Measurements from ENCODE around the gene OR10AD1.
"Not testable (repeated sequence)": the region's sequence is repeated elsewhere in the genome, so short reads cannot be mapped to it uniquely, and the experiment has no call there.

OR10AD1 gene

DNA sequence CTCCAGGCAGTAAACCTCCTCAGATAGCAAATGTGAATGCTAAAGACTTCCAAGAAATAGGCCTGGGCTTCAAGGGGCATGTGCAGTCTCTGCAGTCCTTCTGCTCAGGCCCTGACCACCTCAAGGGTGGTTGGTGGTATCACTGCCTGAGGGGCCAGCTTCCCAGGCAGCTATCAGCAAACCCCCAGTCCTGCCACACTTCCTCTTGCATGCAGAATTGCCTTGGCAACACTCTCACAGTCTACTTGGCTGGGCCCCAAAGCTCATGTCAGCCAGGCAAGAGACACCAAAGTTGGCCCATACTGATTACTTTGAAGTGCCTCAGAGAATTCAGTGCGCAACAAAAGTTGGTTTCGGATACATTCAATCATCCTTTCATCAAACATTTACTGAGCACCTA is 42.3 kb downstream of the OR10AD1 start:
- peaks cover 0 to 2% of the 10 kb centered on the region in 2 donors for H3K27me3 ChIP-seq (ENCODE audit: control insufficient read depth in 1 of 2, insufficient read depth in 2 of 2, low read length in 2 of 2)
- H3K36me3 ChIP-seq (ENCODE audit: control insufficient read depth in 2 of 2, insufficient read depth in 2 of 2, low read length in 2 of 2): no peaks in the 10 kb centered on the region
- H3K9ac ChIP-seq (ENCODE audit: low read length in 2 of 2): no peak overlapping the region
- H3K9me3 ChIP-seq (ENCODE audit: control insufficient read depth in 2 of 2, low read length in 2 of 2): no peaks in the 10 kb centered on the region
- peaks cover 9% of the 10 kb centered on the region for H3K4me1 ChIP-seq (ENCODE audit: control insufficient read depth, insufficient read depth, low read length)
- H3K27ac ChIP-seq (ENCODE audit: low read length): no peak overlapping the region
- no peak overlapping the region for H3K4me3 ChIP-seq (ENCODE audit: low read length in 2 of 2)

DNA sequence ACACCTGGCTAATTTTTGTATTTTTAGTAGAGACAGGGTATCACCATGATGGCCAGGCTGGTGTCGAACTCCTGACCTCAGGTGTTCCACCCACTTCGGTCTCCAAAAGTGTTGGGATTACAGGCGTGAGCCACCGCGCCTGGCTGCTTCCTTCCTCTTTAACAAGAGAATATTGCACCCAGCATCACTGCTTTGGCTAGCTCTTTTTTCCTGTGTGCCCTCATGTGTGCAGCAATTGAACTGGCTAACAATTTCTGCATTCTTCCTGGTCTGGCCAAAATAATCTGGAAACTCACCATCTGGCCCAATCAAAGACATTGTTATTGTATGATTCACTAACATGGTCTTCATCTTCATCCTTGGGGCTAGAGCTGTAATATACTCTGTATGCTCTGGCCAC is 43.0 kb downstream of the OR10AD1 start:
- H3K27ac ChIP-seq (ENCODE audit: low read length): no peak overlapping the region
- no peak overlapping the region for H3K4me3 ChIP-seq (ENCODE audit: low read length in 2 of 2)
- no peaks in the 10 kb centered on the region for H3K36me3 ChIP-seq (ENCODE audit: control insufficient read depth in 2 of 2, insufficient read depth in 2 of 2, low read length in 2 of 2)
- H3K27me3 ChIP-seq (ENCODE audit: control insufficient read depth in 1 of 2, insufficient read depth in 2 of 2, low read length in 2 of 2): no peaks in the 10 kb centered on the region
- no peaks in the 10 kb centered on the region for H3K9me3 ChIP-seq (ENCODE audit: control insufficient read depth in 2 of 2, low read length in 2 of 2)
- H3K4me1 ChIP-seq (ENCODE audit: control insufficient read depth, insufficient read depth, low read length): peaks cover 9% of the 10 kb centered on the region
- no peak overlapping the region for H3K9ac ChIP-seq (ENCODE audit: low read length in 2 of 2)

DNA sequence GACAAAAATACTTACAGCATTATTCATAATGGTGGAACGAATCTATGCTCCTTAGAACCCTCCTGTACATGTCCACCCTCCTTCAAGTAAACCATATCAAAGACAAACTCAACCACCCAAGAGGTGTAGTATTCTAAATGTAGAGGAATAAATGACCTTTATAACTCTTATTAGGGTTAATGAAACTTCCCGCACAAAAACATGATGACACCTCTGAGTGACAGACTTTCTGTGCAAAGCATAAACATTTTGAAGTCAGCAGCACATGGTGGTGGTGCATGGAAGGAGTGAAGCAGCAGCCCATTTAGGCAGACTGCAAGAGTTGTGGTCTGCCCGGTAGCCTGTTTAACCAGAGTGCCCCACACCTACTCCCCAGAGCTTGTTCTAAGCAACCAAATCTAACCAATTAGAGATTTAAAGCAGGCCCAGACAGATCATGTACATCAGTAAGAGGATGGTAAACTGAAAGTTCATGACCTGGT is 45.2 kb downstream of the OR10AD1 start:
- peak overlapping the region; percentile 25 to 81 for H3K9ac ChIP-seq (ENCODE audit: low read length in 2 of 2)
- H3K4me3 ChIP-seq (ENCODE audit: low read length in 2 of 2): peak overlapping the region; percentile 89 to 99
- H3K27ac ChIP-seq (ENCODE audit: low read length): peak overlapping the region; percentile 56
- peaks cover 4 to 6% of the 10 kb centered on the region in 2 donors for H3K36me3 ChIP-seq (ENCODE audit: control insufficient read depth in 2 of 2, insufficient read depth in 2 of 2, low read length in 2 of 2)
- H3K9me3 ChIP-seq (ENCODE audit: control insufficient read depth in 2 of 2, low read length in 2 of 2): no peaks in the 10 kb centered on the region
- peaks cover 9% of the 10 kb centered on the region for H3K4me1 ChIP-seq (ENCODE audit: control insufficient read depth, insufficient read depth, low read length)
- H3K27me3 ChIP-seq (ENCODE audit: control insufficient read depth in 1 of 2, insufficient read depth in 2 of 2, low read length in 2 of 2): no peaks in the 10 kb centered on the region

DNA sequence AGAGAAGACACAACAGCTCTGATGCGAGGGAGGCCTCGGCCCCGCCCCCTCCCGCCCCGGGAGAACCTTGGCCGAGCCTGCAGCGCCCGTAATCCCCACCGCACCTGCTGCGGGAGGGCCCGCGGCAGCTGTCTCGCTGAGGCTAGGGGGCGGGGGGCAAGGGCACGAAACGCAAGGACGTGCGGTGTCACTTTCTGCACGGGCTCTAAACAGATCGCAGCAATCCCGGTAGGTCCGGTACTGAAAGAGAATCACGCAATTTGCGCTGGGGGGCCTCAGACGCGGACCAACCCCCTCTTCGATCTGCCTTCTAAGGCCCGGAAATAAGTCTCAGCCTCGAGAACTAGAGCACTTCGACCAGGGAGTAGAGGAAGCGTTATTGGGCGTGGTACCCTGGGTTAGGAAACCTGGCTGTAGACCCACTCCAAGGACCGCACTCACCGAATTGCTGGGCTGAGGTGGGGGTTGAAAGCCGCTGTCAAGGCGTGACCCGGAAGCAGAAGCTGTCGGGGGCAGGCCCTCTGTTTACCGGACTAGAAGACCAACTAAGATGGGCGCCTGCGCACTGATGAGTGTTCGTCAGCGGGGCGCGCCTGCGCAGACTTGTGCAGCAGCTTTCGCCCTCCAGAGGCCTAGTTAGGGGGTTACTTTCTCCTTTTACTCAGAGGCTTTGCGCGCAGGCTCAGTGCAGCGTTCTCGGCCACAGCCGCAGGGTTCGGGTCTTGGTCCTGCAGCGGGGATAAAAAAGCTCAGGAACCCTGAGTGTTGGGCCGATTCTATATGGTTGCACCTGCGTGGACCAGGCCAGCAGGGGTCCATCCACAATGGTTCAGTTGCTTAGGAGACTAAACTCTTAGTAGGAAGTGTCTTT is 45.8 kb downstream of the OR10AD1 start, which contains the start of gene ASB8:
ASB8 (minus strand) TSS at position 498 of the 871 bp plus-strand sequence. CDS start 4,019 bp downstream, outside the sequence.
- peak within 1 kb of the TSS; percentile 89 to 99 for H3K4me3 ChIP-seq (ENCODE audit: low read length in 2 of 2)
- H3K4me1 ChIP-seq (ENCODE audit: control insufficient read depth, insufficient read depth, low read length): peaks cover 9% of the 10 kb centered on the region

DNA sequence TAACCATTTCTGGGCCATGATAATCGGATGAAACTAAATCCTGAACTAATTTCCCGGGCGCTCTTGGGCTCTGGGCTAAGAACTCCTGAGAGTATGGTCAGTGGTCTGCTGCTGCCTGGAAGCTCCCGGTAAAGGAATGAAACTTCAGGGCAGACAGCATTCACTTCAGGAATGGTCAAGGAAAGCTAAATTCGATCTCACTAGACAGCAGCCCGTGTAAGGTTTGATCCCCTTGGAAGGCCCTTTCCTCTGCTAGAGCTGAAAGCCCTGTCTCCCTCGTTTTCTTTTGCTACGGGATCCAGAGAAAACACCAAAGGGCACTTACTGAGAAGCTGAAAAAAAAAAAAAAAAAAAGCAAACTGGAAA is 46.5 kb downstream of the OR10AD1 start:
- H3K4me1 ChIP-seq (ENCODE audit: control insufficient read depth, insufficient read depth, low read length): peaks cover 9% of the 10 kb centered on the region

More for the DNA sequence above, 45.8 kb downstream of the OR10AD1 start, which contains the start of gene ASB8:
- Histone ChIP-seq H3K36me3 (ENCODE audit: control insufficient read depth in 2 of 2, insufficient read depth in 2 of 2, low read length in 2 of 2) (peaks cover 5 to 10% of the 10 kb centered on the region in 2 donors), H3K9ac (ENCODE audit: low read length in 2 of 2) (peak within 1 kb of the TSS; percentile 79 to 95), H3K9me3 (ENCODE audit: control insufficient read depth in 2 of 2, low read length in 2 of 2) (no peaks in the 10 kb centered on the region), H3K27ac (ENCODE audit: low read length) (peak within 1 kb of the TSS; percentile 56), H3K27me3 (ENCODE audit: control insufficient read depth in 1 of 2, insufficient read depth in 2 of 2, low read length in 2 of 2) (no peaks in the 10 kb centered on the region)

DNA sequence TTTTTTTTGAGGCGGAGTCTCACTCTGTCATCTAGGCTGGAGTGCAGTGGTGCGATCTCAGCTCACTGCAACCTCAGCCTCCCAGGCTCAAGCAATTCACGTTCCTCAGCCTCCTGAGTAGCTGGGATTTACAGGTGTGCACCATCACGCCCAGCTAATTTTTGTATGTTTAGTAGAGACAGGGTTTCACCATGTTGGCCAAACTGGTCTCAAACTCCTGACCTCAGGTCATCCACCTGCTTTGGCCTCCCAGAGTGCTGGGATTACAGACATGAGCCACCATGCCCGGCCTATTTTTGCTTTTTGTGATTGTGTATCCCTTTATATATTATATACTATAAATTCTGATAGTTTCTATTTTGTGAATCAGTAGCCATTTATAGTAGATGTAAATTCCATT is 47.3 kb downstream of the OR10AD1 start:
- not testable (repeated sequence) for H3K9me3 ChIP-seq (ENCODE audit: control insufficient read depth in 2 of 2, low read length in 2 of 2); H3K27ac ChIP-seq (ENCODE audit: low read length); H3K9ac ChIP-seq (ENCODE audit: low read length in 2 of 2); H3K27me3 ChIP-seq (ENCODE audit: control insufficient read depth in 1 of 2, insufficient read depth in 2 of 2, low read length in 2 of 2); H3K4me1 ChIP-seq (ENCODE audit: control insufficient read depth, insufficient read depth, low read length)
- peak overlapping the region in 1 of 2 donors; percentile 99 for H3K4me3 ChIP-seq (ENCODE audit: low read length in 2 of 2)
- H3K36me3 ChIP-seq (ENCODE audit: control insufficient read depth in 2 of 2, insufficient read depth in 2 of 2, low read length in 2 of 2): peaks cover 15 to 21% of the 10 kb centered on the region in 2 donors

More for the DNA sequence above, 46.5 kb downstream of the OR10AD1 start:
- Histone ChIP-seq H3K4me3 (ENCODE audit: low read length in 2 of 2) (peak overlapping the region; percentile 89 to 99), H3K36me3 (ENCODE audit: control insufficient read depth in 2 of 2, insufficient read depth in 2 of 2, low read length in 2 of 2) (peaks cover 6 to 12% of the 10 kb centered on the region in 2 donors), H3K9me3 (ENCODE audit: control insufficient read depth in 2 of 2, low read length in 2 of 2) (no peaks in the 10 kb centered on the region), H3K9ac (ENCODE audit: low read length in 2 of 2) (peak overlapping the region; percentile 79 to 95), H3K27me3 (ENCODE audit: control insufficient read depth in 1 of 2, insufficient read depth in 2 of 2, low read length in 2 of 2) (no peaks in the 10 kb centered on the region), H3K27ac (ENCODE audit: low read length) (no peak overlapping the region)

Measured in stomach smooth muscle (tissue), 2 donors.